SK-N-SH (cell line): ENCODE data around the gene SLC24A5. TPM values are rescaled to one million over a fixed set of nuclear protein-coding genes. Genes with fewer than 3 reads are reported as not detected.
A peak's percentile ranks its signal among the peaks of the same experiment; 100 is the strongest.

Experiments
- CTCF ChIA-PET: fragments of 300-600, 350-600 bp; formaldehyde crosslinking; extraction: SDS; loops from one replicate; lab custom pipeline; 2021; lab: Yijun Ruan, JAX
- POLR2A ChIA-PET: fragments of 350-600 bp; sonication (Branson Sonifier 250); formaldehyde crosslinking; extraction: SDS; loops from one replicate; lab custom pipeline; 2020; ENCODE audit warnings: antibody characterized with exemption, inconsistent platforms; lab: Yijun Ruan, JAX
- DNase-seq: peaks from one replicate; pipeline ENCODE4 v3.0.0; 2012
- H2AFZ ChIP-seq: fragments of 200-600 bp; sonication (generic); 2 replicates; pipeline ENCODE4 v1.8.1; 2016; ENCODE audit warnings: antibody characterized with exemption, mild to moderate bottlenecking, low read depth
- H3F3A ChIP-seq: fragments of 200-600 bp; sonication (generic); replicated peaks from 2 replicates; pipeline ENCODE3; 2016; ENCODE audit warnings: antibody characterized with exemption, mild to moderate bottlenecking; ENCODE audit not compliant: insufficient read depth
- H3K27ac ChIP-seq, 2 experiments: fragments of 200-500 bp in 1 of 2; fragments of 200-600 bp in 1 of 2; sonication (Bioruptor generic) in 1 of 2; sonication (generic), shearing (Covaris generic) in 1 of 2; 2 replicates each; pipeline versions ENCODE4 v1.5.1 to v1.6.1; 2014 to 2016; ENCODE audit warnings: low read depth in 2 of 2, inconsistent platforms in 1 of 2, low read length in 1 of 2, mild to moderate bottlenecking in 1 of 2, mixed read lengths in 1 of 2
- H3K27me3 ChIP-seq: fragments of 200-600 bp; sonication (generic), shearing (Covaris generic); 2 replicates; pipeline ENCODE4 v1.6.1; 2016; ENCODE audit warnings: mixed run types; ENCODE audit not compliant: insufficient read depth
- H3K36me3 ChIP-seq, 2 experiments: fragments of 200-500 bp in 1 of 2; fragments of 200-600 bp in 1 of 2; sonication (Bioruptor generic) in 1 of 2; sonication (generic) in 1 of 2; replicated peaks in 1 of 2; 2 replicates each; pipeline versions ENCODE3 to v1.5.1; 2014 to 2016; ENCODE audit warnings: low read length in 1 of 2, mild to moderate bottlenecking in 1 of 2; ENCODE audit not compliant: insufficient read depth in 2 of 2, control insufficient read depth in 1 of 2
- H3K4me1 ChIP-seq, 2 experiments: fragments of 200-500 bp in 1 of 2; fragments of 200-600 bp in 1 of 2; sonication (Bioruptor generic) in 1 of 2; sonication (generic), shearing (Covaris generic) in 1 of 2; 2 replicates each; pipeline versions ENCODE4 v1.5.1 to v1.6.1; 2014 to 2016; ENCODE audit warnings: low read depth in 1 of 2, low read length in 1 of 2, mixed run types in 1 of 2; ENCODE audit not compliant: insufficient read depth in 2 of 2, control insufficient read depth in 1 of 2
- H3K4me2 ChIP-seq: fragments of 200-600 bp; sonication (generic), shearing (Covaris generic); 2 replicates; pipeline ENCODE4 v1.6.1; 2017; ENCODE audit warnings: mixed run types
- H3K4me3 ChIP-seq, 2 experiments: fragments of 200-500 bp in 1 of 2; fragments of 200-600 bp in 1 of 2; sonication (Bioruptor generic) in 1 of 2; sonication (generic), shearing (Covaris generic) in 1 of 2; 2 replicates each; pipeline versions ENCODE4 v1.5.1 to v1.8.1; 2014 to 2016; ENCODE audit warnings: low read depth in 2 of 2, inconsistent platforms in 1 of 2, low read length in 1 of 2, mild to moderate bottlenecking in 1 of 2, mixed read lengths in 1 of 2, moderate library complexity in 1 of 2
- H3K79me2 ChIP-seq: fragments of 200-600 bp; sonication (generic); 2 replicates; pipeline ENCODE4 v1.8.1; 2017; ENCODE audit warnings: mild to moderate bottlenecking; ENCODE audit not compliant: insufficient read depth
- H3K9ac ChIP-seq: fragments of 200-600 bp; sonication (generic); 2 replicates; pipeline ENCODE4 v1.6.1; 2017; ENCODE audit warnings: mixed run types
- H3K9me2 ChIP-seq: fragments of 200-600 bp; sonication (generic); 2 replicates; pipeline ENCODE4 v1.6.1; 2017; ENCODE audit warnings: mixed run types
- H3K9me3 ChIP-seq: fragments of 200-600 bp; sonication (generic); 2 replicates; pipeline ENCODE4 v1.6.1; 2017; ENCODE audit warnings: mixed run types, mild to moderate bottlenecking, moderate library complexity
- H4K20me1 ChIP-seq: fragments of 200-600 bp; sonication (generic); 2 replicates; pipeline ENCODE4 v1.6.1; 2017; ENCODE audit warnings: mild to moderate bottlenecking, mixed run types; ENCODE audit not compliant: insufficient read depth
- CTCF ChIP-seq: fragments of 200-600 bp; sonication (generic); IDR thresholded peaks from 2 replicates; pipeline ENCODE4 v1.6.1; 2017; ENCODE audit warnings: antibody characterized with exemption, mild to moderate bottlenecking, moderate library complexity
- ELF1 ChIP-seq: IDR thresholded peaks from 2 replicates; pipeline ENCODE4 v1.4.0; 2012
- EP300 ChIP-seq, 2 experiments: IDR thresholded peaks; 2 replicates each; pipeline versions ENCODE4 v1.4.0 to v1.6.1; 2012; ENCODE audit warnings: borderline replicate concordance in 1 of 2, low read depth in 1 of 2, low read length in 1 of 2
- EZH2phosphoT487 ChIP-seq: fragments of 200-600 bp; sonication (generic); IDR thresholded peaks from 2 replicates; pipeline ENCODE4 v1.6.1; 2017; ENCODE audit warnings: low read depth, mixed run types, mild to moderate bottlenecking, antibody characterized with exemption, moderate library complexity, borderline replicate concordance
- FOXJ3 ChIP-seq: sonication (generic); formaldehyde crosslinking; IDR thresholded peaks from 2 replicates; pipeline ENCODE4 v1.5.1; 2020; ENCODE audit warnings: mild to moderate bottlenecking, missing genetic modification reagents
- FOXM1 ChIP-seq: IDR thresholded peaks from 2 replicates; pipeline ENCODE4 v1.4.0; 2012; ENCODE audit warnings: low read depth, mild to moderate bottlenecking
- GABPA ChIP-seq: IDR thresholded peaks from 2 replicates; pipeline ENCODE4 v1.4.0; 2012; ENCODE audit warnings: low read depth, mild to moderate bottlenecking
- JUND ChIP-seq: IDR thresholded peaks from 2 replicates; pipeline ENCODE4 v1.4.0; 2012
- MAX ChIP-seq: IDR thresholded peaks from 2 replicates; pipeline ENCODE4 v1.4.0; 2012; ENCODE audit warnings: low read depth
- MXI1 ChIP-seq: IDR thresholded peaks from 2 replicates; pipeline ENCODE4 v1.6.1; 2012; ENCODE audit warnings: mild to moderate bottlenecking, low read depth, low read length, improper control_type of control experiment
- POLR2AphosphoS5 ChIP-seq: IDR thresholded peaks from 2 replicates; pipeline ENCODE4 v1.6.1; 2012; ENCODE audit warnings: low read depth, low read length
- RCOR1 ChIP-seq: fragments of 150-350 bp; IDR thresholded peaks from 2 replicates; pipeline ENCODE4 v1.6.1; 2017; ENCODE audit warnings: antibody characterized with exemption, low read length
- RXRA ChIP-seq: IDR thresholded peaks from 2 replicates; pipeline ENCODE4 v1.4.0; 2012; ENCODE audit warnings: low read depth, mild to moderate bottlenecking, borderline replicate concordance
- SMC3 ChIP-seq: IDR thresholded peaks from 2 replicates; pipeline ENCODE4 v1.6.1; 2012; ENCODE audit warnings: low read depth, low read length, improper control_type of control experiment
- TAF1 ChIP-seq: IDR thresholded peaks from 2 replicates; pipeline ENCODE4 v1.6.1; 2012; ENCODE audit warnings: low read depth, mild to moderate bottlenecking, low read length, moderate library complexity, borderline replicate concordance
- TCF12 ChIP-seq: IDR thresholded peaks from 2 replicates; pipeline ENCODE4 v1.4.0; 2012
- TEAD4 ChIP-seq: IDR thresholded peaks from 2 replicates; pipeline ENCODE4 v1.4.0; 2012; ENCODE audit warnings: mild to moderate bottlenecking, borderline replicate concordance; ENCODE audit not compliant: insufficient read depth
- YY1 ChIP-seq: IDR thresholded peaks from 2 replicates; pipeline ENCODE4 v1.4.0; 2012; ENCODE audit warnings: low read depth, mild to moderate bottlenecking
- ZBTB33 ChIP-seq: IDR thresholded peaks from 2 replicates; pipeline ENCODE4 v1.4.0; 2012; ENCODE audit warnings: low read depth, borderline replicate concordance
- WGBS: methylation state at CpG from one replicate; pipeline ENCODE4 v1.1.6; 2017; ENCODE audit warnings: low lambda C conversion rate; 5-methylcytosine and 5-hydroxymethylcytosine counted together
- polyA plus RNA-seq, 3 experiments: library from polyadenylated mRNA; depleted of rRNA; stranded (reverse); fragments of >200 nt; gene quantifications; 2 replicates each; pipeline ENCODE4 v1.2.3, GENCODE V29; 2012

SLC24A5 gene
- polyA plus RNA-seq, 1 of the 3 experiments (the other 2 are of a cell fraction) = not detected

GRCh38 chr15:48101376-48101961, 19.3 kb upstream of the SLC24A5 start:
- Histone ChIP-seq H3K27ac (peak overlapping the region in 1 of 2 experiments; percentile 43; a peak in 2 of 4 replicates), H3K9me3 (no peaks in the 10 kb centered on the region), H4K20me1 (no peaks in the 10 kb centered on the region), H3K79me2 (no peaks in the 10 kb centered on the region), H3K27me3 (no peaks in the 10 kb centered on the region), H3K9ac (no peak overlapping the region), H3K36me3 (no peaks in the 10 kb centered on the region), H3F3A (no peaks in the 10 kb centered on the region), H3K4me2 (no peak overlapping the region), H3K4me3 (no peak overlapping the region), H3K4me1 (peaks cover 0 to 7% of the 10 kb centered on the region in 2 experiments; a peak in 2 of 4 replicates), H2AFZ (no peak overlapping the region), H3K9me2 (no peaks in the 10 kb centered on the region)
- DNase-seq = peak; percentile 6
- TF ChIP-seq YY1 (no peak), TCF12 (peak; percentile 23; the same call in 1 of the 2 replicates), EP300 (IDR thresholded peaks at IDR 0.05; ENCODE audit: borderline replicate concordance in 1 of 2, low read depth in 1 of 2, low read length in 1 of 2) (0 out of 4 replicates have a peak, but pooled peaks of 1 of the 2 experiments have one; percentile 11), EZH2phosphoT487 (no peak)
- CTCF ChIA-PET = interaction anchor here (1.4 to 2.2 kb wide), 3 partner anchors 9 to 184 kb away, joined by 3 to 5 read pairs (median 4); no protein-coding TSS in a partner anchor
- 16% methylated on average over 6 of the region's 6 CpGs for WGBS
- POLR2A ChIA-PET = no interaction called here

GRCh38 chr15:48102167-48102566, 18.6 kb upstream of the SLC24A5 start:
- H3K4me1 ChIP-seq = peaks cover 0 to 7% of the 10 kb centered on the region in 2 experiments; a peak in 2 of 4 replicates
- H3K4me3 ChIP-seq = no peak overlapping the region
- H3K9me2 ChIP-seq = no peaks in the 10 kb centered on the region
- TF ChIP-seq TEAD4 = no peak
- TF ChIP-seq RXRA = no peak
- no peak for TF ChIP-seq JUND
- H3K4me2 ChIP-seq = no peak overlapping the region
- H3K9me3 ChIP-seq = no peaks in the 10 kb centered on the region
- CTCF ChIA-PET = interaction anchor here (1.4 kb wide), 1 partner anchor 10 kb away, joined by 4 read pairs; no protein-coding TSS in a partner anchor
- no peaks in the 10 kb centered on the region for H3K79me2 ChIP-seq
- H3K27me3 ChIP-seq = no peaks in the 10 kb centered on the region
- H3K36me3 ChIP-seq = no peaks in the 10 kb centered on the region
- no peaks in the 10 kb centered on the region for H4K20me1 ChIP-seq
- H3F3A ChIP-seq = no peaks in the 10 kb centered on the region
- DNase-seq = no peak
- H2AFZ ChIP-seq = no peak overlapping the region
- POLR2A ChIA-PET = no interaction called here
- WGBS = 77% methylated on average over 6 of the region's 6 CpGs
- no peak overlapping the region for H3K27ac ChIP-seq
- H3K9ac ChIP-seq = no peak overlapping the region

- Histone ChIP-seq H2AFZ (no peak overlapping the region), H4K20me1 (no peaks in the 10 kb centered on the region), H3F3A (no peaks in the 10 kb centered on the region), H3K4me1 (peaks cover 0 to 7% of the 10 kb centered on the region in 2 experiments; a peak in 2 of 4 replicates), H3K27me3 (no peaks in the 10 kb centered on the region), H3K79me2 (no peaks in the 10 kb centered on the region), H3K4me2 (no peak overlapping the region), H3K4me3 (no peak overlapping the region), H3K36me3 (no peaks in the 10 kb centered on the region), H3K9me2 (no peaks in the 10 kb centered on the region), H3K9ac (no peak overlapping the region), H3K9me3 (no peaks in the 10 kb centered on the region), H3K27ac (no peak overlapping the region)
- ChIA-PET POLR2A (no interaction called here), CTCF (no interaction called here)
- DNase-seq = no peak
- WGBS = 73% methylated on average over 5 of the region's 5 CpGs
- TF ChIP-seq GABPA = no peak
- TF ChIP-seq FOXJ3 (CRISPR knock-in tag) = no peak
- TF ChIP-seq ELF1 = no peak
- TF ChIP-seq MXI1 = no peak
- no peak for TF ChIP-seq MAX
- TF ChIP-seq RCOR1 = no peak
- TF ChIP-seq FOXM1 = no peak
- TF ChIP-seq SMC3 = no peak
- no peak for TF ChIP-seq YY1
- no peak for TF ChIP-seq POLR2AphosphoS5
- no peak for TF ChIP-seq EP300 (IDR thresholded peaks at IDR 0.05; ENCODE audit: borderline replicate concordance in 1 of 2, low read depth in 1 of 2, low read length in 1 of 2)
- TF ChIP-seq CTCF = no peak
- no peak for TF ChIP-seq ZBTB33
- no peak for TF ChIP-seq TCF12
- TF ChIP-seq EZH2phosphoT487 = no peak
- TF ChIP-seq TAF1 = no peak
Observed at GRCh38 chr15:48103647-48104046, 17.1 kb upstream of the SLC24A5 start.
